GM12878 (cell line): ENCODE data around the gene TIMM29.

Source experiments
- CBX5 ChIP-seq: sonication (generic); IDR thresholded peaks from 2 replicates; pipeline ENCODE4 v1.6.1; 2016; ENCODE audit warnings: low read depth, moderate library complexity, mild to moderate bottlenecking, inconsistent platforms
- CHD1 ChIP-seq: IDR thresholded peaks from 2 replicates; pipeline ENCODE4 v1.6.1; 2012; ENCODE audit warnings: low read depth, low read length, improper control_type of control experiment
- CTCF ChIP-seq, 3 experiments: IDR thresholded peaks in 2 of 3; conservative IDR thresholded peaks in 1 of 3; 2 replicates each; pipeline ENCODE4 v1.5.1; 2011; ENCODE audit warnings: low read depth in 3 of 3, low read length in 3 of 3, mild to moderate bottlenecking in 3 of 3, control low read depth in 2 of 3, moderate library complexity in 2 of 3, inconsistent platforms in 1 of 3, mixed read lengths in 1 of 3; ENCODE audit not compliant: control insufficient read depth in 2 of 3, insufficient read depth in 1 of 3; ENCODE audit errors: extremely low read depth in 1 of 3
- EGR1 ChIP-seq, 2 experiments: IDR thresholded peaks; 1 replicate in 1 of 2; 2 replicates in 1 of 2; pipeline ENCODE4 v1.6.1; 2011 to 2012; ENCODE audit warnings: low read depth in 2 of 2, low read length in 2 of 2, borderline replicate concordance in 1 of 2, mild to moderate bottlenecking in 1 of 2, moderate library complexity in 1 of 2
- ETV6 ChIP-seq, 2 experiments: fragments of 450-650 bp in 1 of 2; IDR thresholded peaks in 1 of 2; conservative IDR thresholded peaks in 1 of 2; 2 replicates each; pipeline ENCODE4 v1.6.1; 2014; ENCODE audit warnings: antibody characterized with exemption in 1 of 2, borderline replicate concordance in 1 of 2, low read depth in 1 of 2, mild to moderate bottlenecking in 1 of 2, moderate library complexity in 1 of 2
- IRF3 ChIP-seq: fragments of 450-650 bp; IDR thresholded peaks from 2 replicates; pipeline ENCODE4 v1.6.1; 2014; ENCODE audit warnings: mild to moderate bottlenecking
- KDM1A ChIP-seq: fragments of 200-600 bp; sonication (generic); IDR thresholded peaks from 2 replicates; pipeline ENCODE4 v1.6.1; 2016; ENCODE audit warnings: borderline replicate concordance
- RELA ChIP-seq: fragments of 450-650 bp; IDR thresholded peaks from 2 replicates; pipeline ENCODE4 v1.8.0; 2014; ENCODE audit warnings: borderline replicate concordance; ENCODE audit not compliant: partially characterized antibody
- SUZ12 ChIP-seq: fragments of 200-600 bp; sonication (generic); IDR thresholded peaks from one replicate; pipeline ENCODE4 v1.6.1; 2018; ENCODE audit warnings: antibody characterized with exemption, mild to moderate bottlenecking; ENCODE audit not compliant: unreplicated experiment
- TCF12 ChIP-seq: IDR thresholded peaks from 2 replicates; pipeline ENCODE4 v1.6.1; 2011; ENCODE audit warnings: low read depth, mild to moderate bottlenecking, low read length
- ZNF687 ChIP-seq: fragments of 450-650 bp; IDR thresholded peaks from 2 replicates; pipeline ENCODE4 v1.6.1; 2017; ENCODE audit warnings: mild to moderate bottlenecking, moderate library complexity
- TF ChIP-seq, protein P1 (sequence below): IDR thresholded peaks from 2 replicates; pipeline ENCODE4 v1.6.1; 2011; ENCODE audit warnings: low read depth, mild to moderate bottlenecking, low read length, moderate library complexity, borderline replicate concordance; ENCODE audit errors: extremely low read depth
- TF ChIP-seq, protein P2 (sequence below): IDR thresholded peaks from 2 replicates; pipeline ENCODE4 v1.6.1; 2012; ENCODE audit warnings: mild to moderate bottlenecking, low read depth, low read length
- TF ChIP-seq, protein P3 (sequence below): fragments of 450-650 bp; IDR thresholded peaks from 2 replicates; pipeline ENCODE4 v1.6.1; 2018; ENCODE audit warnings: borderline replicate concordance, mild to moderate bottlenecking; ENCODE audit not compliant: partially characterized antibody

DNA sequence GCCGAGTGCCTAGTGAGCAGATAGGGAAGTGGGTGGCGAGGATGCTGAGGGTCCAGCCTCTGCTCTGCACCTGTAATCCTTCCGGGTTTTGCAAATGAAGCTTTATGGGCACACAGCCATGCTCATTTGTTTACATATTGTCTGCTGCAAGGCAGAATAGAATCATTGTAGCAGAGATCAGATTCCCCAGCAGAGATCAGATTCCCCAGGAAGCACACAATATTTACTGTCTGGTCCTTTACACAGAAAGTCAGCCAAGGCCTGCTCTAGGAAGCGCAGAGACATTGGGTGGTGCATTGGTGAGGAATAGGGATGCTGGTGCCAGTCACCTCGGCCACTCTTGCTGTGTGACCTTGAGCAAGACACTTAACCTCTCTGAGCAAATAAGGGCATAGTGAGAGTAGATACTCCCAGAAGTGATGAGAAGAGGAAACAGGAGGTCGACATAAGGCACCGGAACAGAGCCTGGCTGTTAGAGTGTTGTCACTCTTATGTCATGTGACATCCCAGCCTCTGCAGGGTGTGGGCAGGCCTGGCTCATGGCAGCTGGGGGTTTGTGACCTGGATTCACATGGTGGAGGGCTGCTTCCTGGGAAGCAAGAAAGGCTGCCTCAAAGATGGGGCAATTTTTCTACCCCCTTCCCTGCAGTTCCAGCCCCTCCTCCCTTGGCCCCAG, 31.6 kb upstream of the TIMM29 start:
- TF ChIP-seq RELA (no peak), ETV6 (conservative IDR thresholded peaks at IDR 0.05 in 1 of 2, IDR thresholded peaks at IDR 0.05 in 1 of 2; ENCODE audit: borderline replicate concordance in 1 of 2, low read depth in 1 of 2) (no peak), CBX5 (no peak), IRF3 (no peak), CTCF (IDR thresholded peaks at IDR 0.05 in 2 of 3, conservative IDR thresholded peaks at IDR 0.05 in 1 of 3; ENCODE audit: control insufficient read depth in 2 of 3, extremely low read depth in 1 of 3, insufficient read depth in 1 of 3, low read depth in 3 of 3, low read length in 3 of 3) (no peak), ZNF687 (no peak), KDM1A (no peak), SUZ12 (no peak), EGR1 (IDR thresholded peaks at IDR 0.05; ENCODE audit: borderline replicate concordance in 1 of 2, low read depth in 2 of 2, low read length in 2 of 2) (no peak), CHD1 (no peak), TCF12 (no peak)
- TF ChIP-seq, protein P1, sequence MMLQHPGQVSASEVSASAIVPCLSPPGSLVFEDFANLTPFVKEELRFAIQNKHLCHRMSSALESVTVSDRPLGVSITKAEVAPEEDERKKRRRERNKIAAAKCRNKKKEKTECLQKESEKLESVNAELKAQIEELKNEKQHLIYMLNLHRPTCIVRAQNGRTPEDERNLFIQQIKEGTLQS, result no peak
- TF ChIP-seq, protein P2, sequence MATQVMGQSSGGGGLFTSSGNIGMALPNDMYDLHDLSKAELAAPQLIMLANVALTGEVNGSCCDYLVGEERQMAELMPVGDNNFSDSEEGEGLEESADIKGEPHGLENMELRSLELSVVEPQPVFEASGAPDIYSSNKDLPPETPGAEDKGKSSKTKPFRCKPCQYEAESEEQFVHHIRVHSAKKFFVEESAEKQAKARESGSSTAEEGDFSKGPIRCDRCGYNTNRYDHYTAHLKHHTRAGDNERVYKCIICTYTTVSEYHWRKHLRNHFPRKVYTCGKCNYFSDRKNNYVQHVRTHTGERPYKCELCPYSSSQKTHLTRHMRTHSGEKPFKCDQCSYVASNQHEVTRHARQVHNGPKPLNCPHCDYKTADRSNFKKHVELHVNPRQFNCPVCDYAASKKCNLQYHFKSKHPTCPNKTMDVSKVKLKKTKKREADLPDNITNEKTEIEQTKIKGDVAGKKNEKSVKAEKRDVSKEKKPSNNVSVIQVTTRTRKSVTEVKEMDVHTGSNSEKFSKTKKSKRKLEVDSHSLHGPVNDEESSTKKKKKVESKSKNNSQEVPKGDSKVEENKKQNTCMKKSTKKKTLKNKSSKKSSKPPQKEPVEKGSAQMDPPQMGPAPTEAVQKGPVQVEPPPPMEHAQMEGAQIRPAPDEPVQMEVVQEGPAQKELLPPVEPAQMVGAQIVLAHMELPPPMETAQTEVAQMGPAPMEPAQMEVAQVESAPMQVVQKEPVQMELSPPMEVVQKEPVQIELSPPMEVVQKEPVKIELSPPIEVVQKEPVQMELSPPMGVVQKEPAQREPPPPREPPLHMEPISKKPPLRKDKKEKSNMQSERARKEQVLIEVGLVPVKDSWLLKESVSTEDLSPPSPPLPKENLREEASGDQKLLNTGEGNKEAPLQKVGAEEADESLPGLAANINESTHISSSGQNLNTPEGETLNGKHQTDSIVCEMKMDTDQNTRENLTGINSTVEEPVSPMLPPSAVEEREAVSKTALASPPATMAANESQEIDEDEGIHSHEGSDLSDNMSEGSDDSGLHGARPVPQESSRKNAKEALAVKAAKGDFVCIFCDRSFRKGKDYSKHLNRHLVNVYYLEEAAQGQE, result no peak
- TF ChIP-seq, protein P3, sequence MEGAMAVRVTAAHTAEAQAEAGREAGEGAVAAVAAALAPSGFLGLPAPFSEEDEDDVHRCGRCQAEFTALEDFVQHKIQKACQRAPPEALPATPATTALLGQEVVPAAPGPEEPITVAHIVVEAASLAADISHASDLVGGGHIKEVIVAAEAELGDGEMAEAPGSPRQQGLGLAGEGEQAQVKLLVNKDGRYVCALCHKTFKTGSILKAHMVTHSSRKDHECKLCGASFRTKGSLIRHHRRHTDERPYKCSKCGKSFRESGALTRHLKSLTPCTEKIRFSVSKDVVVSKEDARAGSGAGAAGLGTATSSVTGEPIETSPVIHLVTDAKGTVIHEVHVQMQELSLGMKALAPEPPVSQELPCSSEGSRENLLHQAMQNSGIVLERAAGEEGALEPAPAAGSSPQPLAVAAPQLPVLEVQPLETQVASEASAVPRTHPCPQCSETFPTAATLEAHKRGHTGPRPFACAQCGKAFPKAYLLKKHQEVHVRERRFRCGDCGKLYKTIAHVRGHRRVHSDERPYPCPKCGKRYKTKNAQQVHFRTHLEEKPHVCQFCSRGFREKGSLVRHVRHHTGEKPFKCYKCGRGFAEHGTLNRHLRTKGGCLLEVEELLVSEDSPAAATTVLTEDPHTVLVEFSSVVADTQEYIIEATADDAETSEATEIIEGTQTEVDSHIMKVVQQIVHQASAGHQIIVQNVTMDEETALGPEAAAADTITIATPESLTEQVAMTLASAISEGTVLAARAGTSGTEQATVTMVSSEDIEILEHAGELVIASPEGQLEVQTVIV, result no peak
